ENCODE measurements around the gene PIP5KL1. TPM values are rescaled to one million over a fixed set of nuclear protein-coding genes. Genes with fewer than 3 reads are reported as not detected.

PIP5KL1 gene
- total and polyA plus RNA-seq, 2 of the 8 experiments (the other 6 are each of a cell fraction or from before 2014, with no cell fraction given): 13.4 to 15.4 TPM

DNA sequence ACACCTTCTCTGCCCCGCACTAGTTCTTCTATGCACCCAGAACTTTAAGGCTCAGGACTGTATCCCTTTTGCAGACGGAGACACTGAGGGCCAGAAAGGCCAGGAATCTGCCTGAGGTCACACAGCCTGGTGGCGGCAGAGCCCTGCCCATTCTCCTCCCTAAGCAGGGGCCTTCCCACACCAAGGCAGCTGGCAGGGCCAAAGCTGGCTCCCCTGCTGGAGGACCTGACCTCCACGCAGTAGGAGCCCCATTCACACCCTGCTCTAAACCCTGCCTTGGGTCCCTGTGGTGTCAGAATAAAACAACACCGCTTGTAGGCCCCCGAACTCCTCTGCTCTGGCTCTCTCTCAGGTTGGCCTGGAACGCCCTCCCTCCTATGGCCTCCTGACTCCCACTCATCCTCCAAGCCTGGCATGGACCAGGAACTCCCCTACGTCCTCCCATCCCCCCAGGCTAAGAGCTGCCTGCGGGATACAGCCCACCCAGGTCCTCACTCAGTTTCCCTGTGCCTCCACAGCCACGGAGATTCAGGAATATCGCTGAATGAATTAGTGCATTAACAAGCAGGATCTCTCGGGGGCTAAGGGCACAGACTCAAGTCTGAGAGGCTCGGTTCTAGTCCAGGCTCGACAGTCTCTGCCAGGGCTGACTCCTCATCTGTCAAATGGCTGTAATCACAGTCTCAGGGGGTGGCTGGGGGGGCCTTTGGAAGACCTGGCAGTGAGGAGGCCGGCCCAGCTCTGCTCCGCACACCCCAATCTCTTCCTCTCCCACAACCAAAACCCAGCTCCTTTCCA lies 34.0 kb downstream of the PIP5KL1 start:
- Histone ChIP-seq H2AK5ac (ENCODE audit: low read depth, low read length) (0 out of 2 replicates have a peak overlapping the region, but pooled peaks have one; percentile 3), H3K4me3 (ENCODE audit: extremely low read depth in 1 of 4, insufficient read depth in 2 of 4, low read depth in 3 of 4, low read length in 4 of 4) (peak overlapping the region in 2 of 4 experiments; percentile 3 to 50; a peak in 4 of 8 replicates), H2BK20ac (ENCODE audit: low read length) (no peak overlapping the region), H3K4ac (replicated peaks; ENCODE audit: insufficient read length, low read depth, low read length) (no peak overlapping the region), H3K79me1 (ENCODE audit: low read depth, low read length) (peaks cover 10% of the 10 kb centered on the region), H3K23me2 (ENCODE audit: low read depth, low read length) (peaks cover 5% of the 10 kb centered on the region; the same call in 1 of the 2 replicates), H4K5ac (ENCODE audit: insufficient read length, low read depth, low read length) (no peak overlapping the region), H2BK5ac (ENCODE audit: low read depth, low read length) (no peak overlapping the region), H3K27me3 (replicated peaks in 1 of 4; ENCODE audit: control insufficient read depth in 3 of 4, extremely low read depth in 1 of 4, insufficient read depth in 3 of 4, low read length in 3 of 4) (no peaks in the 10 kb centered on the region), H3K79me2 (ENCODE audit: control insufficient read depth in 1 of 2, insufficient read depth in 2 of 2, low read length in 2 of 2) (peaks cover 0 to 4% of the 10 kb centered on the region in 2 experiments; a peak in 1 of 4 replicates), H3K14ac (ENCODE audit: insufficient read length) (no peak overlapping the region), H3K9me3 (ENCODE audit: insufficient read depth in 2 of 2, low read depth in 1 of 2, low read length in 1 of 2) (no peaks in the 10 kb centered on the region), H3K56ac (replicated peaks; ENCODE audit: insufficient read length, low read depth, low read length) (no peak overlapping the region), H3K9ac (replicated peaks in 1 of 4; ENCODE audit: extremely low read depth in 1 of 4, low read depth in 3 of 4, low read length in 3 of 4) (peak overlapping the region in 3 of 4 experiments; percentile 13 to 48 (median 19); a peak in 3 of 7 replicates), H2BK12ac (ENCODE audit: low read depth, low read length) (0 out of 2 replicates have a peak overlapping the region, but pooled peaks have one; percentile 17), H3K4me1 (replicated peaks in 1 of 4; ENCODE audit: control insufficient read depth in 3 of 4, insufficient read depth in 4 of 4, low read length in 3 of 4) (peaks cover 0 to 28% (median 16%) of the 10 kb centered on the region in 4 experiments; a peak in 6 of 7 replicates), H3K18ac (ENCODE audit: extremely low read depth, low read length) (no peak overlapping the region), H3K4me2 (ENCODE audit: insufficient read depth in 1 of 2, low read depth in 2 of 2, low read length in 2 of 2) (peak overlapping the region; percentile 65 to 83), H3K36me3 (ENCODE audit: control insufficient read depth in 2 of 4, insufficient read depth in 4 of 4, low read length in 3 of 4) (peaks cover 23 to 39% (median 32%) of the 10 kb centered on the region in 4 experiments), H2AFZ (ENCODE audit: low read length) (no peak overlapping the region), H3K23ac (ENCODE audit: insufficient read length) (no peak overlapping the region), H2BK120ac (replicated peaks; ENCODE audit: low read depth, low read length) (no peak overlapping the region), H4K91ac (replicated peaks; ENCODE audit: insufficient read length, low read length) (no peak overlapping the region), H4K8ac (ENCODE audit: extremely low read depth, insufficient read depth, low read length) (peak overlapping the region; percentile 9; the same call in 1 of the 2 replicates), H2BK15ac (ENCODE audit: low read length) (0 out of 2 replicates have a peak overlapping the region, but pooled peaks have one; percentile 19), H3K27ac (ENCODE audit: low read depth, low read length) (no peak overlapping the region; the same call in 1 of the 2 replicates), H4K20me1 (replicated peaks in 1 of 2; ENCODE audit: control insufficient read depth in 1 of 2, insufficient read depth in 2 of 2, low read length in 2 of 2) (peaks cover 5 to 13% of the 10 kb centered on the region in 2 experiments)
- DNase-seq (ENCODE audit: low read depth in 1 of 2, low spot score in 2 of 2) (no peak), FAIRE-seq (no peak)
- ChIA-PET CTCF (ENCODE audit: partially characterized antibody) (interaction anchor here (0.6 to 3.0 kb wide), 12 partner anchors 9 to 221 kb away, joined by 3 to 14 read pairs (median 3); no protein-coding TSS in a partner anchor), POLR2A (ENCODE audit: partially characterized antibody) (interaction anchor here (0.9 to 10.1 kb wide), 8 partner anchors 8 to 68 kb away, joined by 3 to 91 read pairs (median 6); partner anchors contain the start of gene ENG)
- 82% methylated on average over 14 of the region's 16 CpGs; no CpG with 5 or more reads in 1 of the 2 experiments for WGBS, 2 experiments (ENCODE audit: extremely low coverage in 1 of 2, insufficient coverage in 1 of 2, insufficient read length in 1 of 2, insufficient replicate concordance in 2 of 2, low coverage in 1 of 2, low lambda C conversion rate in 2 of 2, missing lambda C conversion rate in 1 of 2)
- TF ChIP-seq SUZ12 (IDR thresholded peaks at IDR 0.05; ENCODE audit: low read length) (no peak), KDM4A (IDR thresholded peaks at IDR 0.05; ENCODE audit: low read depth, low read length, severe bottlenecking) (no peak), KDM1A (IDR thresholded peaks at IDR 0.05; ENCODE audit: borderline replicate concordance, low read length) (no peak), MAFK (IDR thresholded peaks at IDR 0.05; ENCODE audit: low read depth, low read length) (no peak), ATF2 (IDR thresholded peaks at IDR 0.05; ENCODE audit: low read length) (no peak), EZH2 (IDR thresholded peaks at IDR 0.05; ENCODE audit: low read depth, low read length, severe bottlenecking) (no peak)
